Glutamatergic neuron (in vitro differentiated cells): ENCODE measurements around the gene COL15A1. TPM values are rescaled to one million over a fixed set of nuclear protein-coding genes. Genes with fewer than 3 reads are reported as not detected.
A peak's percentile ranks its signal among the peaks of the same experiment; 100 is the strongest.

Source experiments
- DNase-seq: peaks from one replicate; pipeline ENCODE4 v3.0.0; 2022
- H3K27ac Mint-ChIP-seq: one replicate; pipeline ENCODE4 v1.8.0; 2020; ENCODE audit warnings: mild to moderate bottlenecking, mixed read lengths, inconsistent platforms; ENCODE audit not compliant: unreplicated experiment
- H3K27me3 Mint-ChIP-seq: one replicate; pipeline ENCODE4 v1.8.0; 2020; ENCODE audit warnings: mild to moderate bottlenecking, moderate library complexity, mixed read lengths, inconsistent platforms; ENCODE audit not compliant: unreplicated experiment
- H3K36me3 Mint-ChIP-seq: one replicate; pipeline ENCODE4 v1.8.0; 2020; ENCODE audit warnings: mild to moderate bottlenecking, mixed read lengths, inconsistent platforms; ENCODE audit not compliant: unreplicated experiment
- H3K4me1 Mint-ChIP-seq: one replicate; pipeline ENCODE4 v1.8.0; 2020; ENCODE audit warnings: mild to moderate bottlenecking, low read depth, mixed read lengths, inconsistent platforms; ENCODE audit not compliant: unreplicated experiment
- H3K4me3 Mint-ChIP-seq: one replicate; pipeline ENCODE4 v1.8.0; 2020; ENCODE audit warnings: mild to moderate bottlenecking, mixed read lengths, inconsistent platforms; ENCODE audit not compliant: unreplicated experiment
- H3K9me3 Mint-ChIP-seq: one replicate; pipeline ENCODE4 v1.8.0; 2020; ENCODE audit warnings: mild to moderate bottlenecking, moderate library complexity, mixed read lengths, inconsistent platforms; ENCODE audit not compliant: unreplicated experiment
- total RNA-seq: library from RNA; stranded (reverse); fragmentation: NEBNext Ultra II Directional; extraction: Animal tissue kit (Norgen Biotek cat#: 25700); gene quantifications from one replicate; pipeline ENCODE4 v1.2.1, GENCODE V29; 2021; ENCODE audit not compliant: unreplicated experiment
- TF ChIP-seq, protein P1 (sequence below): fragments of 200-600 bp; sonication (generic); IDR thresholded peaks from one replicate; pipeline ENCODE4 v1.5.0; 2021; ENCODE audit not compliant: partially characterized antibody, unreplicated experiment

COL15A1 gene
- total RNA-seq, 1 donor from 2014 or later = not detected

GRCh38 chr9:98998441-98999151 is 54.9 kb downstream of the COL15A1 start:
- no peak overlapping the region for H3K27ac Mint-ChIP-seq
- H3K9me3 Mint-ChIP-seq = peaks cover 7% of the 10 kb centered on the region
- H3K4me3 Mint-ChIP-seq = peak overlapping the region; percentile 27
- peaks cover 6% of the 10 kb centered on the region for H3K27me3 Mint-ChIP-seq
- peak; percentile 88 for DNase-seq
- TF ChIP-seq, protein P1, sequence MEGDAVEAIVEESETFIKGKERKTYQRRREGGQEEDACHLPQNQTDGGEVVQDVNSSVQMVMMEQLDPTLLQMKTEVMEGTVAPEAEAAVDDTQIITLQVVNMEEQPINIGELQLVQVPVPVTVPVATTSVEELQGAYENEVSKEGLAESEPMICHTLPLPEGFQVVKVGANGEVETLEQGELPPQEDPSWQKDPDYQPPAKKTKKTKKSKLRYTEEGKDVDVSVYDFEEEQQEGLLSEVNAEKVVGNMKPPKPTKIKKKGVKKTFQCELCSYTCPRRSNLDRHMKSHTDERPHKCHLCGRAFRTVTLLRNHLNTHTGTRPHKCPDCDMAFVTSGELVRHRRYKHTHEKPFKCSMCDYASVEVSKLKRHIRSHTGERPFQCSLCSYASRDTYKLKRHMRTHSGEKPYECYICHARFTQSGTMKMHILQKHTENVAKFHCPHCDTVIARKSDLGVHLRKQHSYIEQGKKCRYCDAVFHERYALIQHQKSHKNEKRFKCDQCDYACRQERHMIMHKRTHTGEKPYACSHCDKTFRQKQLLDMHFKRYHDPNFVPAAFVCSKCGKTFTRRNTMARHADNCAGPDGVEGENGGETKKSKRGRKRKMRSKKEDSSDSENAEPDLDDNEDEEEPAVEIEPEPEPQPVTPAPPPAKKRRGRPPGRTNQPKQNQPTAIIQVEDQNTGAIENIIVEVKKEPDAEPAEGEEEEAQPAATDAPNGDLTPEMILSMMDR = peak; percentile 93
- H3K4me1 Mint-ChIP-seq = peaks cover 8% of the 10 kb centered on the region
- H3K36me3 Mint-ChIP-seq = no peaks in the 10 kb centered on the region

- Mint-ChIP-seq H3K27me3 (peaks cover 6% of the 10 kb centered on the region), H3K36me3 (no peaks in the 10 kb centered on the region), H3K4me1 (peaks cover 8% of the 10 kb centered on the region), H3K27ac (no peak overlapping the region), H3K9me3 (peaks cover 12% of the 10 kb centered on the region), H3K4me3 (no peak overlapping the region)
- TF ChIP-seq, protein P1 = peak; percentile 56
- no peak for DNase-seq
Measured at GRCh38 chr9:98999152-98999525, 55.4 kb downstream of the COL15A1 start.

GRCh38 chr9:99000476-99001395 is 57.0 kb downstream of the COL15A1 start:
- H3K27me3 Mint-ChIP-seq = peaks cover 13% of the 10 kb centered on the region
- DNase-seq = peak; percentile 64
- no peak overlapping the region for H3K27ac Mint-ChIP-seq
- H3K4me3 Mint-ChIP-seq = no peak overlapping the region
- H3K9me3 Mint-ChIP-seq = peaks cover 10% of the 10 kb centered on the region
- peaks cover 8% of the 10 kb centered on the region for H3K4me1 Mint-ChIP-seq
- TF ChIP-seq, protein P1 = peak; percentile 69
- peaks cover 8% of the 10 kb centered on the region for H3K36me3 Mint-ChIP-seq

- TF ChIP-seq, protein P1 = no peak
- Mint-ChIP-seq H3K4me1 (peaks cover 8% of the 10 kb centered on the region), H3K27me3 (peaks cover 10% of the 10 kb centered on the region), H3K9me3 (peaks cover 14% of the 10 kb centered on the region), H3K4me3 (no peak overlapping the region), H3K36me3 (peaks cover 13% of the 10 kb centered on the region), H3K27ac (no peak overlapping the region)
- DNase-seq = no peak
Measured at GRCh38 chr9:99001892-99002291, 58.2 kb downstream of the COL15A1 start.
